ENCODE results near the gene LRRC28.

Gene LRRC28

DNA sequence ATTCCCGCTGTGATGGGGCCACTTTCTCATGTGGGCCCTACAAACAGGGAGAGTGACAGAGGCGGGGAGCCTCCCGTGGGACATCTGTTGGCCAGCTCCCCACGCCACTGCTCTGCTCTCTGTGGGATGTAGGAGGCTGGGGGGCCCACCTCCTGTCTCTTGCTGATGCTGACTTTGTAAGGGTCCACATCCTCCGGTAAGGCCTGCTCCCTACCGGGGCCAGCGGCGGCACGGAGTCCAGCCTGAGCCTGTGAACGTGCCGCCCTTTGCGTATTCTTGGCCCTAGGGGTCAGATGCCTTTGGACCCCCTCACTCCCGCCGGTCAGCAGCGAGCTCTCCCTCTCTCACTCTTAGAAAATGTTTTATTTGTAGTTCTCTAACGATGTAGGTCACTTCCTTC is 153.2 kb downstream of the LRRC28 start:
- Histone ChIP-seq H3K4me3 (ENCODE audit: low read depth, low read length) (no peak overlapping the region), H3K27ac (ENCODE audit: extremely low read depth, low read depth, low read length) (no peak overlapping the region), H3K36me3 (ENCODE audit: control insufficient read depth in 2 of 2, insufficient read depth in 1 of 2, low read length in 2 of 2) (no peaks in the 10 kb centered on the region), H3K9me3 (ENCODE audit: control insufficient read depth, insufficient read depth, low read depth, low read length) (no peaks in the 10 kb centered on the region), H3K4me1 (ENCODE audit: control insufficient read depth, insufficient read depth, low read length) (peaks cover 7% of the 10 kb centered on the region)
- TF ChIP-seq ZIC2 (tag by site-specific recombination; IDR thresholded peaks at IDR 0.05) (peak; percentile 38), TRIM28 (IDR thresholded peaks at IDR 0.05; ENCODE audit: borderline replicate concordance, low read length) (no peak)
- ChIA-PET POLR2A (no interaction called here), CTCF (no interaction called here)

DNA sequence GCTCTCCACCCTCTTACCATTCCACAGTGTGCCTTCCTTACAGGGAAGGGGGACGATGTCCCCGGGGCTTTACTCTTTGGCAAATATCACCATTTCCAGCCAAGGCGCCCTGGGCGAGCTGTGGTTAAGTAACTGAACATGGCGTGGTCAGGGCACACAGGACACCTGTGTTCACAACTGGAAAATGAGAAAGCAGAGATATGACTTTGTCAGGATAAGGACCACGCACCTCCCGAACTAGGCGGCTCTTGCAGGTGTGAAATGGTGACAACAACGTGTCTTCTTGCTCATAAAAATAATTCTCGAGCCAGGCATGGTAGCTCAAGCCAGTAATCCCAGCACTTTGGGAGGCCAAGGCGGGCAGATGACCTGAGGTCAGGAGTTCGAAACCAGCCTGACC is 154.8 kb downstream of the LRRC28 start:
- H3K36me3 ChIP-seq (ENCODE audit: control insufficient read depth in 2 of 2, insufficient read depth in 1 of 2, low read length in 2 of 2) = no peaks in the 10 kb centered on the region
- ChIA-PET POLR2A (no interaction called here), CTCF (interaction anchor here (0.7 kb wide), 1 partner anchor 8 kb away, joined by 3 read pairs; no protein-coding TSS in a partner anchor)
- H3K4me3 ChIP-seq (ENCODE audit: low read depth, low read length) = no peak overlapping the region
- TF ChIP-seq TCF7L2 (IDR thresholded peaks at IDR 0.05; ENCODE audit: borderline replicate concordance, low read depth, low read length) (no peak), GLIS2 (tag by site-specific recombination; IDR thresholded peaks at IDR 0.05) (no peak), ZNF48 (tag by site-specific recombination; IDR thresholded peaks at IDR 0.05) (no peak), ZNF335 (tag by site-specific recombination; conservative IDR thresholded peaks at IDR 0.05) (no peak), ZNF341 (tag by site-specific recombination; IDR thresholded peaks at IDR 0.05; ENCODE audit: low read depth) (no peak), ZNF610 (tag by site-specific recombination; IDR thresholded peaks at IDR 0.05; ENCODE audit: borderline replicate concordance) (no peak), ZSCAN16 (tag by site-specific recombination; IDR thresholded peaks at IDR 0.05) (no peak), ZBTB17 (tag by site-specific recombination; IDR thresholded peaks at IDR 0.05) (no peak), ZEB2 (tag by site-specific recombination; IDR thresholded peaks at IDR 0.05) (no peak), ZNF621 (tag by site-specific recombination; IDR thresholded peaks at IDR 0.05) (no peak), ZNF221 (tag by site-specific recombination; IDR thresholded peaks at IDR 0.05; ENCODE audit: borderline replicate concordance) (no peak), ZNF747 (tag by site-specific recombination; IDR thresholded peaks at IDR 0.05) (no peak), ZNF624 (tag by site-specific recombination; IDR thresholded peaks at IDR 0.05) (no peak), ZNF670 (tag by site-specific recombination; IDR thresholded peaks at IDR 0.05; ENCODE audit: low read depth) (no peak), ZNF157 (tag by site-specific recombination; IDR thresholded peaks at IDR 0.05) (no peak), ZNF302 (tag by site-specific recombination; IDR thresholded peaks at IDR 0.05; ENCODE audit: low read depth) (no peak)
- TF ChIP-seq, protein P1, sequence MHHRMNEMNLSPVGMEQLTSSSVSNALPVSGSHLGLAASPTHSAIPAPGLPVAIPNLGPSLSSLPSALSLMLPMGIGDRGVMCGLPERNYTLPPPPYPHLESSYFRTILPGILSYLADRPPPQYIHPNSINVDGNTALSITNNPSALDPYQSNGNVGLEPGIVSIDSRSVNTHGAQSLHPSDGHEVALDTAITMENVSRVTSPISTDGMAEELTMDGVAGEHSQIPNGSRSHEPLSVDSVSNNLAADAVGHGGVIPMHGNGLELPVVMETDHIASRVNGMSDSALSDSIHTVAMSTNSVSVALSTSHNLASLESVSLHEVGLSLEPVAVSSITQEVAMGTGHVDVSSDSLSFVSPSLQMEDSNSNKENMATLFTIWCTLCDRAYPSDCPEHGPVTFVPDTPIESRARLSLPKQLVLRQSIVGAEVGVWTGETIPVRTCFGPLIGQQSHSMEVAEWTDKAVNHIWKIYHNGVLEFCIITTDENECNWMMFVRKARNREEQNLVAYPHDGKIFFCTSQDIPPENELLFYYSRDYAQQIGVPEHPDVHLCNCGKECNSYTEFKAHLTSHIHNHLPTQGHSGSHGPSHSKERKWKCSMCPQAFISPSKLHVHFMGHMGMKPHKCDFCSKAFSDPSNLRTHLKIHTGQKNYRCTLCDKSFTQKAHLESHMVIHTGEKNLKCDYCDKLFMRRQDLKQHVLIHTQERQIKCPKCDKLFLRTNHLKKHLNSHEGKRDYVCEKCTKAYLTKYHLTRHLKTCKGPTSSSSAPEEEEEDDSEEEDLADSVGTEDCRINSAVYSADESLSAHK (tag by site-specific recombination; IDR thresholded peaks at IDR 0.05) = no peak
- TF ChIP-seq, protein P2, sequence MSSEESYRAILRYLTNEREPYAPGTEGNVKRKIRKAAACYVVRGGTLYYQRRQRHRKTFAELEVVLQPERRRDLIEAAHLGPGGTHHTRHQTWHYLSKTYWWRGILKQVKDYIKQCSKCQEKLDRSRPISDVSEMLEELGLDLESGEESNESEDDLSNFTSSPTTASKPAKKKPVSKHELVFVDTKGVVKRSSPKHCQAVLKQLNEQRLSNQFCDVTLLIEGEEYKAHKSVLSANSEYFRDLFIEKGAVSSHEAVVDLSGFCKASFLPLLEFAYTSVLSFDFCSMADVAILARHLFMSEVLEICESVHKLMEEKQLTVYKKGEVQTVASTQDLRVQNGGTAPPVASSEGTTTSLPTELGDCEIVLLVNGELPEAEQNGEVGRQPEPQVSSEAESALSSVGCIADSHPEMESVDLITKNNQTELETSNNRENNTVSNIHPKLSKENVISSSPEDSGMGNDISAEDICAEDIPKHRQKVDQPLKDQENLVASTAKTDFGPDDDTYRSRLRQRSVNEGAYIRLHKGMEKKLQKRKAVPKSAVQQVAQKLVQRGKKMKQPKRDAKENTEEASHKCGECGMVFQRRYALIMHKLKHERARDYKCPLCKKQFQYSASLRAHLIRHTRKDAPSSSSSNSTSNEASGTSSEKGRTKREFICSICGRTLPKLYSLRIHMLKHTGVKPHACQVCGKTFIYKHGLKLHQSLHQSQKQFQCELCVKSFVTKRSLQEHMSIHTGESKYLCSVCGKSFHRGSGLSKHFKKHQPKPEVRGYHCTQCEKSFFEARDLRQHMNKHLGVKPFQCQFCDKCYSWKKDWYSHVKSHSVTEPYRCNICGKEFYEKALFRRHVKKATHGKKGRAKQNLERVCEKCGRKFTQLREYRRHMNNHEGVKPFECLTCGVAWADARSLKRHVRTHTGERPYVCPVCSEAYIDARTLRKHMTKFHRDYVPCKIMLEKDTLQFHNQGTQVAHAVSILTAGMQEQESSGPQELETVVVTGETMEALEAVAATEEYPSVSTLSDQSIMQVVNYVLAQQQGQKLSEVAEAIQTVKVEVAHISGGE (tag by site-specific recombination; conservative IDR thresholded peaks at IDR 0.05; ENCODE audit: low read depth) = no peak
- TF ChIP-seq, protein P3, sequence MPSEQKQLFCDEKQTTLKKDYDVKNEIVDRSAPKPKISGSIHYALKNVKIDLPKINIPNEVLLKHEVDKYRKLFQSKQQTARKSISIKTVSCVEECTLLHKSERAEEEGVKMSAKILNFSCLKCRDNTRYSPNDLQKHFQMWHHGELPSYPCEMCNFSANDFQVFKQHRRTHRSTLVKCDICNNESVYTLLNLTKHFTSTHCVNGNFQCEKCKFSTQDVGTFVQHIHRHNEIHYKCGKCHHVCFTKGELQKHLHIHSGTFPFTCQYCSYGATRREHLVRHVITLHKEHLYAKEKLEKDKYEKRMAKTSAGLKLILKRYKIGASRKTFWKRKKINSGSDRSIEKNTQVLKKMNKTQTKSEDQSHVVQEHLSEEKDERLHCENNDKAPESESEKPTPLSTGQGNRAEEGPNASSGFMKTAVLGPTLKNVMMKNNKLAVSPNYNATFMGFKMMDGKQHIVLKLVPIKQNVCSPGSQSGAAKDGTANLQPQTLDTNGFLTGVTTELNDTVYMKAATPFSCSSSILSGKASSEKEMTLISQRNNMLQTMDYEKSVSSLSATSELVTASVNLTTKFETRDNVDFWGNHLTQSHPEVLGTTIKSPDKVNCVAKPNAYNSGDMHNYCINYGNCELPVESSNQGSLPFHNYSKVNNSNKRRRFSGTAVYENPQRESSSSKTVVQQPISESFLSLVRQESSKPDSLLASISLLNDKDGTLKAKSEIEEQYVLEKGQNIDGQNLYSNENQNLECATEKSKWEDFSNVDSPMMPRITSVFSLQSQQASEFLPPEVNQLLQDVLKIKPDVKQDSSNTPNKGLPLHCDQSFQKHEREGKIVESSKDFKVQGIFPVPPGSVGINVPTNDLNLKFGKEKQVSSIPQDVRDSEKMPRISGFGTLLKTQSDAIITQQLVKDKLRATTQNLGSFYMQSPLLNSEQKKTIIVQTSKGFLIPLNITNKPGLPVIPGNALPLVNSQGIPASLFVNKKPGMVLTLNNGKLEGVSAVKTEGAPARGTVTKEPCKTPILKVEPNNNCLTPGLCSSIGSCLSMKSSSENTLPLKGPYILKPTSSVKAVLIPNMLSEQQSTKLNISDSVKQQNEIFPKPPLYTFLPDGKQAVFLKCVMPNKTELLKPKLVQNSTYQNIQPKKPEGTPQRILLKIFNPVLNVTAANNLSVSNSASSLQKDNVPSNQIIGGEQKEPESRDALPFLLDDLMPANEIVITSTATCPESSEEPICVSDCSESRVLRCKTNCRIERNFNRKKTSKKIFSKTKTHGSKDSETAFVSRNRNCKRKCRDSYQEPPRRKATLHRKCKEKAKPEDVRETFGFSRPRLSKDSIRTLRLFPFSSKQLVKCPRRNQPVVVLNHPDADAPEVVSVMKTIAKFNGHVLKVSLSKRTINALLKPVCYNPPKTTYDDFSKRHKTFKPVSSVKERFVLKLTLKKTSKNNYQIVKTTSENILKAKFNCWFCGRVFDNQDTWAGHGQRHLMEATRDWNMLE (tag by site-specific recombination; conservative IDR thresholded peaks at IDR 0.05; ENCODE audit: low read depth) = no peak
- no peak overlapping the region for H3K27ac ChIP-seq (ENCODE audit: extremely low read depth, low read depth, low read length)
- H3K4me1 ChIP-seq (ENCODE audit: control insufficient read depth, insufficient read depth, low read length) = peaks cover 7% of the 10 kb centered on the region
- H3K9me3 ChIP-seq (ENCODE audit: control insufficient read depth, insufficient read depth, low read depth, low read length) = no peaks in the 10 kb centered on the region
